ENCODE data around the gene GP5. TPM values are rescaled to one million over a fixed set of nuclear protein-coding genes. Genes with fewer than 3 reads are reported as not detected.

Gene GP5
- total and polyA plus RNA-seq, 2 donors (not counting 1 experiment from before 2014, with no cell fraction given), result 0.01 to 0.15 TPM

DNA sequence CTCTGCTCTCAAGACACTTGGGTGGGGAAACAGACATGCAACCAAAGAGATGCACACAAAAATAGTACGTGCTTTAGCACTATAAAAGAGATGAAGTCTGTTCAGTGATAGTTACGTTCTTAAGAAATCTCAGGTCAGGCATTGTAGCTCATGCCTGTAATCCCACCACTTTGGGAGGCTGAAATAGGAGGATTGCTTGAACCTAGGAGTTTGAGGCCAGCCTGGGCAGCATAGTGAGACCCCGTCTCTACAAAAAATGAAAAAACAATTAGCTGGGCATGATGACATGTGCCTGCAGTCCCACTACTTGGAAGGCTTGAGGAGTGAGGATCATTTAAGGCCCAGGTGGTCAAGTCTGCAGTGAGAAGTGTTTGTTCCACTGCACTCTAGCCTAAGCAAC lies 35.4 kb upstream of the GP5 start:
- Histone ChIP-seq H3K4me3 (ENCODE audit: control extremely low read depth in 1 of 5, extremely low read depth in 1 of 5, insufficient read depth in 1 of 5, low read depth in 2 of 5, low read length in 4 of 5) (no peak overlapping the region), H2AFZ (ENCODE audit: insufficient read depth, low read depth, low read length, poor library complexity, severe bottlenecking) (no peak overlapping the region), H3K4me1 (ENCODE audit: control insufficient read depth in 2 of 2, insufficient read depth in 2 of 2, low read length in 2 of 2) (no peaks in the 10 kb centered on the region), H3K27me3 (replicated peaks in 1 of 4; ENCODE audit: control extremely low read depth in 1 of 4, control insufficient read depth in 3 of 4, insufficient read depth in 4 of 4, low read length in 3 of 4) (no peaks in the 10 kb centered on the region), H3K4me2 (replicated peaks; ENCODE audit: low read depth, low read length, poor library complexity, severe bottlenecking) (no peak overlapping the region), H3K79me2 (ENCODE audit: control insufficient read depth, insufficient read depth, low read length) (no peaks in the 10 kb centered on the region), H3K9me3 (ENCODE audit: control extremely low read depth in 1 of 3, control insufficient read depth in 2 of 3, insufficient read depth in 1 of 3, low read length in 2 of 3) (no peaks in the 10 kb centered on the region), H3K27ac (ENCODE audit: low read length in 2 of 2) (no peak overlapping the region), H3K36me3 (replicated peaks in 1 of 2; ENCODE audit: control extremely low read depth in 1 of 2, control insufficient read depth in 1 of 2, extremely low read depth in 1 of 2, insufficient read depth in 2 of 2, low read length in 1 of 2) (peaks cover 26 to 55% of the 10 kb centered on the region in 2 experiments), H3K9ac (ENCODE audit: low read length) (no peak overlapping the region), H4K20me1 (ENCODE audit: control insufficient read depth, insufficient read depth, low read length, poor library complexity, severe bottlenecking) (no peaks in the 10 kb centered on the region)
- TF ChIP-seq CTCF (IDR thresholded peaks at IDR 0.05) (no peak), EZH2 (IDR thresholded peaks at IDR 0.05; ENCODE audit: borderline replicate concordance, insufficient read depth, low read depth, low read length, poor library complexity, severe bottlenecking) (no peak)
- POLR2A ChIA-PET, result no interaction called here
- CTCF ChIA-PET, result no interaction called here
- no peaks in the 10 kb centered on the region for H3K9me3 Mint-ChIP-seq (ENCODE audit: insufficient read depth)
- intact Hi-C loops (cut with micrococcal nuclease), result no loop called here
- no peaks in the 10 kb centered on the region for H3K4me1 Mint-ChIP-seq
- H3K27me3 Mint-ChIP-seq, result no peaks in the 10 kb centered on the region
- no peak for DNase-seq
- 100% methylated on average over 2 of the region's 3 CpGs for WGBS (ENCODE audit: insufficient coverage)
- H3K4me3 Mint-ChIP-seq, result no peak overlapping the region
- no peak overlapping the region for H3K27ac Mint-ChIP-seq
- ATAC-seq (ENCODE audit: low read depth), result no peak

- 100% methylated on average over 1 of the region's 5 CpGs for WGBS (ENCODE audit: insufficient coverage)
- no peaks in the 10 kb centered on the region for H3K79me2 ChIP-seq (ENCODE audit: control insufficient read depth, insufficient read depth, low read length)
- POLR2A ChIA-PET, result no interaction called here
- H2AFZ ChIP-seq (ENCODE audit: insufficient read depth, low read depth, low read length, poor library complexity, severe bottlenecking), result no peak overlapping the region
- no peak overlapping the region for H3K9ac ChIP-seq (ENCODE audit: low read length)
- no peaks in the 10 kb centered on the region for H3K9me3 ChIP-seq (ENCODE audit: control extremely low read depth in 1 of 3, control insufficient read depth in 2 of 3, insufficient read depth in 1 of 3, low read length in 2 of 3)
- H3K9me3 Mint-ChIP-seq (ENCODE audit: insufficient read depth), result no peaks in the 10 kb centered on the region
- CTCF ChIA-PET, result no interaction called here
- H3K36me3 ChIP-seq (replicated peaks in 1 of 2; ENCODE audit: control extremely low read depth in 1 of 2, control insufficient read depth in 1 of 2, extremely low read depth in 1 of 2, insufficient read depth in 2 of 2, low read length in 1 of 2), result peaks cover 24 to 47% of the 10 kb centered on the region in 2 experiments
- no peaks in the 10 kb centered on the region for H4K20me1 ChIP-seq (ENCODE audit: control insufficient read depth, insufficient read depth, low read length, poor library complexity, severe bottlenecking)
- no peaks in the 10 kb centered on the region for H3K27me3 Mint-ChIP-seq
- TF ChIP-seq EZH2 (IDR thresholded peaks at IDR 0.05; ENCODE audit: borderline replicate concordance, insufficient read depth, low read depth, low read length, poor library complexity, severe bottlenecking), result no peak
- no peak for TF ChIP-seq CTCF (IDR thresholded peaks at IDR 0.05)
- H3K27ac ChIP-seq (ENCODE audit: low read length in 2 of 2), result no peak overlapping the region
- no peak overlapping the region for H3K27ac Mint-ChIP-seq
- no peak overlapping the region for H3K4me3 Mint-ChIP-seq
- H3K27me3 ChIP-seq (replicated peaks in 1 of 4; ENCODE audit: control extremely low read depth in 1 of 4, control insufficient read depth in 3 of 4, insufficient read depth in 4 of 4, low read length in 3 of 4), result no peaks in the 10 kb centered on the region
- no peak for DNase-seq
- H3K4me2 ChIP-seq (replicated peaks; ENCODE audit: low read depth, low read length, poor library complexity, severe bottlenecking), result no peak overlapping the region
- no peak for ATAC-seq (ENCODE audit: low read depth)
- H3K4me1 ChIP-seq (ENCODE audit: control insufficient read depth in 2 of 2, insufficient read depth in 2 of 2, low read length in 2 of 2), result no peaks in the 10 kb centered on the region
- no peaks in the 10 kb centered on the region for H3K4me1 Mint-ChIP-seq
- H3K4me3 ChIP-seq (ENCODE audit: control extremely low read depth in 1 of 5, extremely low read depth in 1 of 5, insufficient read depth in 1 of 5, low read depth in 2 of 5, low read length in 4 of 5), result no peak overlapping the region
- intact Hi-C loops (cut with micrococcal nuclease), result no loop called here
Observed at GRCh38 chr3:194431554-194431953, 32.5 kb upstream of the GP5 start.
